ENCODE measurements around the gene RALY. TPM values are rescaled to one million over a fixed set of nuclear protein-coding genes. Genes with fewer than 3 reads are reported as not detected.
A peak's percentile ranks its signal among the peaks of the same experiment; 100 is the strongest.

Gene RALY
- total RNA-seq (100 to 1,000 TPM; 114 to 134 TPM), polyA plus RNA-seq (100 to 1,000 TPM; 120 to 148 TPM)
- long read RNA-seq, donor 1, full-length matches to known transcripts, result 244 of 360 reads
- long read RNA-seq, donor 1, partial matches to known transcripts, result 44 of 360 reads
- long read RNA-seq, donor 1, other reads (novel, unspliced or antisense), result 72 of 360 reads
- long read RNA-seq, donor 2, full-length matches to known transcripts, result 83 of 118 reads
- long read RNA-seq, donor 2, partial matches to known transcripts, result 13 of 118 reads
- long read RNA-seq, donor 2, other reads (novel, unspliced or antisense), result 22 of 118 reads

DNA sequence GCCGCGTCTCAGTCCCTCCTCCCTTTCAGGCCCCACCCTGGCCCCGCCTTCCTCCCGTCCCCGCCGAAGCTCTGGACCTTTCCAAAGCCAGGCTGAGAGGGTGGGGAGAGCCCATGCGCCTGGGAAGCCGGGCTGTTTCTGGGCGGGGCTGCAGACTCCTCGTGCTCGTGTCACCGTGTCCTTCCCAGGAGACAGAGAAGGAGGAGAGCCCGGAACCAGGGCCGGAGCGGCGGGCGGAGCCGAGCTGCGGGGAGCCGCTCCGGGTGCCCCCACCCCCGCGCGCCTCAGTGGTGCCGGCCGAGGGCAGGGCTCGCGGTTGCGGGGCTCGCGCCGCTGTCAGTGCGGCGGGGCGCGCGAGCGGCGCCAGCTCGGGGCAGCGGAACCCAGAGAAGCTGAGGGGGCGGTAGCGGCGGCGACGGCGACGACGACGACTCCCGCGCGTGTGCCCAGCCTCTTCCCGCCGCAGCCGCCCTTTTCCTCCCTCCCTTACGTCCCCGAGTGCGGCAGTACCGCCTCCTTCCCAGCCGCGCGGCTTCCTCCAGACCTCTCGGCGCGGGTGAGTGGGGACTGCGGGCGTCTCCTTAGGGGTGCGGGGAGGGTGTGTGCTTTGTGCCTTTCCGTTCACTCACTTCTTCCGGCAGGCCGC lies at the start of gene RALY:
RALY (plus strand) TSS at position 336 of the 646 bp plus-strand sequence. CDS start 78,164 bp downstream, outside the sequence.
- Histone ChIP-seq H3K4me1 (ENCODE audit: control insufficient read depth in 1 of 2, insufficient read depth in 2 of 2, low read length in 2 of 2) (peaks cover 2 to 8% of the 10 kb centered on the region in 2 donors), H3K36me3 (ENCODE audit: control insufficient read depth in 1 of 2, insufficient read depth in 2 of 2, low read length in 1 of 2) (no peaks in the 10 kb centered on the region), H3K9me3 (ENCODE audit: control insufficient read depth, low read length) (no peaks in the 10 kb centered on the region), H3K27me3 (ENCODE audit: control insufficient read depth in 1 of 2, insufficient read depth in 2 of 2, low read length in 1 of 2) (no peaks in the 10 kb centered on the region), H3K4me3 (ENCODE audit: low read length in 2 of 2) (peak within 1 kb of the TSS; percentile 82 to 98), H3K27ac (ENCODE audit: low read depth in 1 of 2, low read length in 2 of 2) (peak within 1 kb of the TSS; percentile 77 to 78)
- DNase-seq (peak in 1 of 2 donors; percentile 99), ATAC-seq (ENCODE audit: low FRiP score) (peak; percentile 96)
- 0 to 1% methylated on average over 58 to 72 of the region's 72 CpGs for WGBS, 2 donors
- intact Hi-C loops (cut with DNase I), result loop anchor here (5.0 to 10.0 kb wide), 2 partner anchors 51 to 74 kb away; no protein-coding TSS in a partner anchor

DNA sequence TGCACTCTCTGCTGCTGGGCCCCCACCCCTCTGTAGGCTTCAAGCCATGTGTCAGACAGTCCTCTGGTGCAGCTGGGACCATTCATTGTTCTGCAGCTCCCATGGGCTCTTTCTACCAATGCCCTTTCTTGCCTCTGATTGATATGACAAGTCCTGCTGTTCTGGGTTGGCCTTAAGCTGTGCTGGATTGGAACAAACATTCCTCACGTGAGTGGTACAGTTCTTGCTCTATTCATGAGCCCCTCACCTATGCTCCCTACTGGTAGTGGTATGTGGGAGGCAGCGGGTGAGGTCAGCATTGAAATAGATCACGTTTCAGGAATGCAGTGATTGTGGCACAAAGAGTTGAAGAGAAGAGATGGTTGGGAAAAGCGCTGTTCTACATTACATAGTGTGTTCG lies 48.8 kb upstream of the RALY start:
- Histone ChIP-seq H3K36me3 (ENCODE audit: control insufficient read depth in 1 of 2, insufficient read depth in 2 of 2, low read length in 1 of 2) (no peaks in the 10 kb centered on the region), H3K4me3 (ENCODE audit: low read length in 2 of 2) (no peak overlapping the region), H3K4me1 (ENCODE audit: control insufficient read depth in 1 of 2, insufficient read depth in 2 of 2, low read length in 2 of 2) (no peaks in the 10 kb centered on the region), H3K27ac (ENCODE audit: low read depth in 1 of 2, low read length in 2 of 2) (no peak overlapping the region), H3K27me3 (ENCODE audit: control insufficient read depth in 1 of 2, insufficient read depth in 2 of 2, low read length in 1 of 2) (no peaks in the 10 kb centered on the region), H3K9me3 (ENCODE audit: control insufficient read depth, low read length) (peaks cover 11% of the 10 kb centered on the region)
- intact Hi-C loops (cut with DNase I), result no loop called here
- WGBS, 2 donors, result 72 to 76% methylated on average over 5 of the region's 5 CpGs
- ATAC-seq (ENCODE audit: low FRiP score), result no peak
- no peak for DNase-seq

GRCh38 chr20:33945391-33946081 lies 48.2 kb upstream of the RALY start:
- intact Hi-C loops (cut with DNase I), result no loop called here

DNA sequence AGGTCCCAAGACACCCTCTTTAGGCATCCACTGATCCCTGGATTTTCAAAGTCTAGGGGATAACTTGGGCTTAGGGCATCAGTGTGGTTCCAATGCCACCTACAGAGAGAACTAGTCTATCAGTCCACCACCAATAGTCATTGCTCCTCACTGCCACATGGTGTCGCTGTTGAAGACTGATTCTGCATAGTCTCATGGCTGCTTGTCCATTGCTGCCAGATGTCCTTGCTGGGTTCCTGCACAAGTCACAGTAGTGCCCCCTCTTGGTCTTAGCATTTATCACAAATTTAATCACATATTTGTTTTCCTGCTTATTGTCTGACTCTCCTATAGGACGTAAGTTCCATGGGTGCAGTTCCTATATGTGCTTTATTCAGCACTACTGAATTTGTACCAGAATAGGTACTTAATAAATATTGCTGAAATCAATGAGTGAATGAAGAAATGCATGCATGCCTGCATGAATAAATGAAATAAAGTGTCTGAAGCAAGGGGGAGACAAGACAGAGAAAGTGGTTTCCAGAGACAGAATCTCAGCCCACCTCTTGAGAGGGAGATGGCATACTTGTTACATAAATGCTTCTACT lies 45.9 kb upstream of the RALY start:
- intact Hi-C loops (cut with DNase I), result no loop called here
- no peak overlapping the region for H3K4me3 ChIP-seq (ENCODE audit: low read length in 2 of 2)
- H3K27ac ChIP-seq (ENCODE audit: low read depth in 1 of 2, low read length in 2 of 2), result no peak overlapping the region
- no peaks in the 10 kb centered on the region for H3K4me1 ChIP-seq (ENCODE audit: control insufficient read depth in 1 of 2, insufficient read depth in 2 of 2, low read length in 2 of 2)
- H3K9me3 ChIP-seq (ENCODE audit: control insufficient read depth, low read length), result peaks cover 11% of the 10 kb centered on the region
- H3K27me3 ChIP-seq (ENCODE audit: control insufficient read depth in 1 of 2, insufficient read depth in 2 of 2, low read length in 1 of 2), result no peaks in the 10 kb centered on the region
- H3K36me3 ChIP-seq (ENCODE audit: control insufficient read depth in 1 of 2, insufficient read depth in 2 of 2, low read length in 1 of 2), result no peaks in the 10 kb centered on the region
- ATAC-seq (ENCODE audit: low FRiP score) (no peak), DNase-seq (no peak)
- WGBS, 2 donors, result 44 to 45% methylated on average over 2 of the region's 2 CpGs

More at GRCh38 chr20:33945391-33946081, 48.2 kb upstream of the RALY start:
- Histone ChIP-seq H3K4me3 (ENCODE audit: low read length in 2 of 2) (no peak overlapping the region), H3K9me3 (ENCODE audit: control insufficient read depth, low read length) (peaks cover 11% of the 10 kb centered on the region), H3K27ac (ENCODE audit: low read depth in 1 of 2, low read length in 2 of 2) (no peak overlapping the region), H3K27me3 (ENCODE audit: control insufficient read depth in 1 of 2, insufficient read depth in 2 of 2, low read length in 1 of 2) (no peaks in the 10 kb centered on the region), H3K36me3 (ENCODE audit: control insufficient read depth in 1 of 2, insufficient read depth in 2 of 2, low read length in 1 of 2) (no peaks in the 10 kb centered on the region), H3K4me1 (ENCODE audit: control insufficient read depth in 1 of 2, insufficient read depth in 2 of 2, low read length in 2 of 2) (no peaks in the 10 kb centered on the region)
- ATAC-seq (ENCODE audit: low FRiP score) (no peak), DNase-seq (no peak)
- WGBS, 2 donors, result 85 to 86% methylated on average over 5 of the region's 5 CpGs

DNA sequence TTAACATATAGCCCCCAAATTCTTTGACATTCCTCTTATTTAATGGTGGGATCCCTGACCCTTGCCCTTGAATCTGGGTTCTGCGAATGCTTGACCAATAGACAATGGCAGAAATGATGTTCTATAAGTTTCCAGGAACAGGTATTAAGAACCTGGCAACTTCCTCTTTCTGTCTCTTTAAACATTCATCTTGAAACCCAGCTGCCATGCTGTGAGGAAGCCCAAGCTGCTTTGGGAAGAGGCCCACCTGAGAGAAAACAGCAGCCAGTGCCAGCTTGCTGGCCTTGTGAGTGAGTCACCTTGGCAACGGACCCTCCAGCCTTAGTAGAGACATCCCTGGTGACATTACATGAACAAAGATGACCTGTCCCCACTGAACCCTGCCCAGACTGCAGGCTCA lies 45.2 kb upstream of the RALY start:
- no peaks in the 10 kb centered on the region for H3K4me1 ChIP-seq (ENCODE audit: control insufficient read depth in 1 of 2, insufficient read depth in 2 of 2, low read length in 2 of 2)
- WGBS, 2 donors, result 88 to 90% methylated on average over 2 of the region's 2 CpGs
- H3K27me3 ChIP-seq (ENCODE audit: control insufficient read depth in 1 of 2, insufficient read depth in 2 of 2, low read length in 1 of 2), result no peaks in the 10 kb centered on the region
- intact Hi-C loops (cut with DNase I), result no loop called here
- H3K9me3 ChIP-seq (ENCODE audit: control insufficient read depth, low read length), result peaks cover 11% of the 10 kb centered on the region
- no peak overlapping the region for H3K27ac ChIP-seq (ENCODE audit: low read depth in 1 of 2, low read length in 2 of 2)
- DNase-seq (no peak), ATAC-seq (ENCODE audit: low FRiP score) (no peak)
- H3K36me3 ChIP-seq (ENCODE audit: control insufficient read depth in 1 of 2, insufficient read depth in 2 of 2, low read length in 1 of 2), result no peaks in the 10 kb centered on the region
- H3K4me3 ChIP-seq (ENCODE audit: low read length in 2 of 2), result no peak overlapping the region

DNA sequence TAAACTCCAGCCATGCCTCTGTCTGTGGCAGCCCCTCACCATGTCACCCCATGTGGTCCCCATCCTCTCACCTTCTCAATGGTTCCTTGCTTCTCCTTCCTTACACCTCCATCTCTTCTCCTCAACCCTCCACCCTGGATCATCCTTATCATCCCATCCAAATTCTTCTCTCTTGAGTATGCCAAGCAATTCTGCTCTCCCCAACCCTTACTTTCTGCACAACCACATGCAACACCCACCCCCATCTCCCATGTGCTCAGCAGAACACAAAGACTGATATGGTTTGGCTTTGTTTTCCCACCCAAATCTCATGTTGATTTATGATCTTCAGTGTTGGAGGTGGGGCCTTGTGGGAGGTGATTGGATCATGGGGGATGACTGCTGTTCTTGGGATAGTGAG lies 42.5 kb upstream of the RALY start:
- intact Hi-C loops (cut with DNase I), result no loop called here
- no peak for ATAC-seq (ENCODE audit: low FRiP score)
- no peak overlapping the region for H3K4me3 ChIP-seq (ENCODE audit: low read length in 2 of 2)

GRCh38 chr20:33954504-33954903 lies 39.2 kb upstream of the RALY start:
- Histone ChIP-seq H3K9me3 (ENCODE audit: control insufficient read depth, low read length) (peaks cover 1% of the 10 kb centered on the region), H3K4me3 (ENCODE audit: low read length in 2 of 2) (no peak overlapping the region), H3K36me3 (ENCODE audit: control insufficient read depth in 1 of 2, insufficient read depth in 2 of 2, low read length in 1 of 2) (no peaks in the 10 kb centered on the region), H3K4me1 (ENCODE audit: control insufficient read depth in 1 of 2, insufficient read depth in 2 of 2, low read length in 2 of 2) (no peaks in the 10 kb centered on the region), H3K27ac (ENCODE audit: low read depth in 1 of 2, low read length in 2 of 2) (no peak overlapping the region), H3K27me3 (ENCODE audit: control insufficient read depth in 1 of 2, insufficient read depth in 2 of 2, low read length in 1 of 2) (no peaks in the 10 kb centered on the region)
- WGBS, 2 donors, result 89 to 95% methylated on average over 4 of the region's 4 CpGs
- ATAC-seq (ENCODE audit: low FRiP score) (no peak), DNase-seq (no peak)
- intact Hi-C loops (cut with DNase I), result no loop called here

More for the DNA sequence above, 42.5 kb upstream of the RALY start:
- Histone ChIP-seq H3K27me3 (ENCODE audit: control insufficient read depth in 1 of 2, insufficient read depth in 2 of 2, low read length in 1 of 2) (no peaks in the 10 kb centered on the region), H3K4me1 (ENCODE audit: control insufficient read depth in 1 of 2, insufficient read depth in 2 of 2, low read length in 2 of 2) (no peaks in the 10 kb centered on the region), H3K27ac (ENCODE audit: low read depth in 1 of 2, low read length in 2 of 2) (no peak overlapping the region), H3K9me3 (ENCODE audit: control insufficient read depth, low read length) (peaks cover 11% of the 10 kb centered on the region), H3K36me3 (ENCODE audit: control insufficient read depth in 1 of 2, insufficient read depth in 2 of 2, low read length in 1 of 2) (no peaks in the 10 kb centered on the region)
- no peak for DNase-seq

GRCh38 chr20:33963751-33964150 lies 30.0 kb upstream of the RALY start:
- Histone ChIP-seq H3K4me1 (ENCODE audit: control insufficient read depth in 1 of 2, insufficient read depth in 2 of 2, low read length in 2 of 2) (no peaks in the 10 kb centered on the region), H3K27ac (ENCODE audit: low read depth in 1 of 2, low read length in 2 of 2) (no peak overlapping the region), H3K27me3 (ENCODE audit: control insufficient read depth in 1 of 2, insufficient read depth in 2 of 2, low read length in 1 of 2) (no peaks in the 10 kb centered on the region), H3K36me3 (ENCODE audit: control insufficient read depth in 1 of 2, insufficient read depth in 2 of 2, low read length in 1 of 2) (no peaks in the 10 kb centered on the region), H3K4me3 (ENCODE audit: low read length in 2 of 2) (no peak overlapping the region), H3K9me3 (ENCODE audit: control insufficient read depth, low read length) (peaks cover 2% of the 10 kb centered on the region)
- intact Hi-C loops (cut with DNase I), result no loop called here
- DNase-seq, result no peak
- no peak for ATAC-seq (ENCODE audit: low FRiP score)
- whole genome bisulfite sequencing, 2 donors, result 55% methylated on average over 3 of the region's 3 CpGs

All from aorta (tissue), 5 donors.